HL-60 (cell line): ENCODE results near the gene SPRY2.

Source experiments
- GABPA ChIP-seq: IDR thresholded peaks from 2 replicates; pipeline ENCODE4 v1.6.1; 2012; ENCODE audit warnings: low read depth
- POLR2AphosphoS5 ChIP-seq: IDR thresholded peaks from 2 replicates; pipeline ENCODE4 v1.6.1; 2012; ENCODE audit warnings: low read depth
- TF ChIP-seq, protein P1 (sequence below): IDR thresholded peaks from one replicate; pipeline ENCODE4 v1.5.1; 2011; ENCODE audit warnings: low read length, control low read depth, inconsistent platforms; ENCODE audit not compliant: insufficient read depth
- TF ChIP-seq, protein P2 (sequence below): IDR thresholded peaks from 2 replicates; pipeline ENCODE4 v1.6.1; 2012; ENCODE audit warnings: low read depth; ENCODE audit not compliant: insufficient replicate concordance

DNA sequence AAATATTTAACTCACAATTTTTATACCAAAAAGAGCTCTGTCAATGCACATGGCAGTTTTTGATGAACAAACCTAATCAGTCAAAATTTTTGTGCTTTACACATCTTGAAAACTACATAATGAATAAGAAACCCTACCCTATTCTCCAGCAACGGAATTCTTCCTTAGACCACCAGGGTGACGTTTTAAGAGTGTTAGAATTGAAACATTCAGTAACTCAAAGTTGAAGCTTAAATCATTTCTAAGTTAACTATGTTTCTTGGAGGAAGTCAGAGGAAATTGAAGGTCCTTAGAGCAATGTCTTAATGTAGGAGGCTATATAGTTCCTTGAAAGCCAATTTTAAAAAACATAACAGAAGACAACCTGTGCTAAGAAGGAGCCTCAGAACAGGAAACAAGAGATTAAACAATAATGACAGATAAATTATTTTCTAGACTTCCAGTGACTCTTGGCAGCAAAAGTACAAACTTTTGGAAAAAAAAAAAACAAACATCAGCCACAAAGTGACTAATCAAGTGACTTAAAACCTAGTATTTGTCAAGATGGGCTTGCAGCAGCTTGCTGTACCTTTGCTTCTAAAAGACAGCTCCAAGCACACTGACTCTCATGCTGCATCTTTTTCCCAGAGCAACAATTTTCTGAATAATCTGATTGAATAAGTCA, 6.2 kb downstream of the SPRY2 start:
- TF ChIP-seq, protein P1, sequence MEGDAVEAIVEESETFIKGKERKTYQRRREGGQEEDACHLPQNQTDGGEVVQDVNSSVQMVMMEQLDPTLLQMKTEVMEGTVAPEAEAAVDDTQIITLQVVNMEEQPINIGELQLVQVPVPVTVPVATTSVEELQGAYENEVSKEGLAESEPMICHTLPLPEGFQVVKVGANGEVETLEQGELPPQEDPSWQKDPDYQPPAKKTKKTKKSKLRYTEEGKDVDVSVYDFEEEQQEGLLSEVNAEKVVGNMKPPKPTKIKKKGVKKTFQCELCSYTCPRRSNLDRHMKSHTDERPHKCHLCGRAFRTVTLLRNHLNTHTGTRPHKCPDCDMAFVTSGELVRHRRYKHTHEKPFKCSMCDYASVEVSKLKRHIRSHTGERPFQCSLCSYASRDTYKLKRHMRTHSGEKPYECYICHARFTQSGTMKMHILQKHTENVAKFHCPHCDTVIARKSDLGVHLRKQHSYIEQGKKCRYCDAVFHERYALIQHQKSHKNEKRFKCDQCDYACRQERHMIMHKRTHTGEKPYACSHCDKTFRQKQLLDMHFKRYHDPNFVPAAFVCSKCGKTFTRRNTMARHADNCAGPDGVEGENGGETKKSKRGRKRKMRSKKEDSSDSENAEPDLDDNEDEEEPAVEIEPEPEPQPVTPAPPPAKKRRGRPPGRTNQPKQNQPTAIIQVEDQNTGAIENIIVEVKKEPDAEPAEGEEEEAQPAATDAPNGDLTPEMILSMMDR = no peak
- TF ChIP-seq POLR2AphosphoS5 (no peak), GABPA (no peak)
- TF ChIP-seq, protein P2, sequence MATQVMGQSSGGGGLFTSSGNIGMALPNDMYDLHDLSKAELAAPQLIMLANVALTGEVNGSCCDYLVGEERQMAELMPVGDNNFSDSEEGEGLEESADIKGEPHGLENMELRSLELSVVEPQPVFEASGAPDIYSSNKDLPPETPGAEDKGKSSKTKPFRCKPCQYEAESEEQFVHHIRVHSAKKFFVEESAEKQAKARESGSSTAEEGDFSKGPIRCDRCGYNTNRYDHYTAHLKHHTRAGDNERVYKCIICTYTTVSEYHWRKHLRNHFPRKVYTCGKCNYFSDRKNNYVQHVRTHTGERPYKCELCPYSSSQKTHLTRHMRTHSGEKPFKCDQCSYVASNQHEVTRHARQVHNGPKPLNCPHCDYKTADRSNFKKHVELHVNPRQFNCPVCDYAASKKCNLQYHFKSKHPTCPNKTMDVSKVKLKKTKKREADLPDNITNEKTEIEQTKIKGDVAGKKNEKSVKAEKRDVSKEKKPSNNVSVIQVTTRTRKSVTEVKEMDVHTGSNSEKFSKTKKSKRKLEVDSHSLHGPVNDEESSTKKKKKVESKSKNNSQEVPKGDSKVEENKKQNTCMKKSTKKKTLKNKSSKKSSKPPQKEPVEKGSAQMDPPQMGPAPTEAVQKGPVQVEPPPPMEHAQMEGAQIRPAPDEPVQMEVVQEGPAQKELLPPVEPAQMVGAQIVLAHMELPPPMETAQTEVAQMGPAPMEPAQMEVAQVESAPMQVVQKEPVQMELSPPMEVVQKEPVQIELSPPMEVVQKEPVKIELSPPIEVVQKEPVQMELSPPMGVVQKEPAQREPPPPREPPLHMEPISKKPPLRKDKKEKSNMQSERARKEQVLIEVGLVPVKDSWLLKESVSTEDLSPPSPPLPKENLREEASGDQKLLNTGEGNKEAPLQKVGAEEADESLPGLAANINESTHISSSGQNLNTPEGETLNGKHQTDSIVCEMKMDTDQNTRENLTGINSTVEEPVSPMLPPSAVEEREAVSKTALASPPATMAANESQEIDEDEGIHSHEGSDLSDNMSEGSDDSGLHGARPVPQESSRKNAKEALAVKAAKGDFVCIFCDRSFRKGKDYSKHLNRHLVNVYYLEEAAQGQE = no peak
